GM21515 (cell line): ENCODE results near the gene ARSH.
"Not testable (repeated sequence)": the region's sequence is repeated elsewhere in the genome, so short reads cannot be mapped to it uniquely, and the experiment has no call there.

Experiments
- ATAC-seq: cut with Tn5 transposase; IDR thresholded peaks from one replicate; pipeline ENCODE4 v1.9.1; 2021; ENCODE audit not compliant: unreplicated experiment

ARSH gene

DNA sequence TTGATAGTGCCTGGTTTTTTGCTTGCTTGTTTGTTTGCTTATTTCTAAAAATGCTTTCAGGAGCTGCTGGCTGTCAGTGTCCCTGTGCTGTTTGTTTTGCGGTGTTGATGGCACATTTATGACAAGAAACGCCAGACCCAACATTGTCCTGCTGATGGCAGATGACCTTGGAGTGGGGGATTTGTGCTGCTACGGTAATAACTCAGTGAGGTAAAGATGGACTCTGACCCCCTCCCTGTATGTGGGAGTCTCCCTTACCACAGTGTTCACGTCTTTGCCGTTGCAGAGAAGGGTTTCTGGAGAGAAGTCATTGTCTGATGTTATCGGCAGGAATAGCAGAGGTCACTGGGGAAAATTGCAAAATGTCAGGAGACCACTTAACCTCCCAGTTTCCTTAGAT is at the start of gene ARSH:
TSS of gene ARSH (plus strand) at position 52 of the 400 bp plus-strand sequence. CDS start at position 119, 67 bp downstream.
- no peak for ATAC-seq

GRCh38 chrX:2958199-2958598 is 48.1 kb upstream of the ARSH start:
- ATAC-seq: no peak

DNA sequence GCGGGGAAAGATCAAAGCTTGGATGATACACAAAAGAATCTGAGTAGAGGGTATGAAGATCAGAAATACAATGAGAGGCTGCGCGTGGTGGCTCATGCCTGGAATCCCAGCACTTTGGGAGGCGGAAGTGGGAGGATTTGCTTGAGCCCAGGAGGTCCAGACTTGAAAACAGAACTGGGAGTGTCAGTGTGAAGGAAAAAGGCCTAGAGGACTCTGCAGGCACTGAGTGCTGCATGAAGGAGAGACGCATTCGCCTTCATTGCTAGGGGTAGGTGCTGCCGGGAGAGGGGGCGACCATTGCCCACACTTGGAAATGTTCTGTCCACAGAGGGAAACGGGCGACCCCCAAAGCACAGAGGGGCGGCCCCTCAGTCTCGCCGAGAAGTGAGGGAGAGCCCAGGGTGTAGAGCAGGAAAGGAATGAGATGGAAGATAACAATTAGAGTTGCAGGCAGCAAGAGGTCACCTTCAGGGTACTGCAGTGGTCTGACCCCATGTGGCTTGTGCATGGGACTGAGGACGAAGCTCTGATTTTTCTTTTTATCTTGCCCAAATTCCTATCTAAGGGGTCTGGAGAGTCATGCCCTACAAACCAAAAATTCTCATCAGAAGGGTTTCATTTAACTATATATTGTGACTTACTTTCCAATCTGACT is 45.4 kb upstream of the ARSH start:
- ATAC-seq: no peak

DNA sequence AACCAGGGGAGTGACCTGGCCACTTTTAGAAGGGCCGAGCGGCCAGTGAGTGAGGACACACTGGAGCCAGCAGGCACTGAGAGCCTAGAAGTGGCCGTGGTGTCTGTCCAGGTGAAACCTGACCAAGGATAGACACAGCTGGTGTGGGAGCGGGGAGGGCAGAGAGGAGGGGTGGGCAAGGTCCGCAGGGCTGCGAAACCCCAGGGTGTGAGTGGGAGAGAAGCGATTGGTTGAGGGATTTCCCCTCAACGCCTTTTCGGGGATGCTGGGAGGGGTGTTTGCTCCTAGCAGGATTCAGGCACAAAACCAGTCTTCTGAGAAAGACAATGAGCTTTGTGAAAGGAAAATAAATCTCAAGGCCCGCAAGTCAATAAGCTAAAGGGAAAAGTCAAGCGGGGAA is 44.0 kb upstream of the ARSH start:
- ATAC-seq: no peak

DNA sequence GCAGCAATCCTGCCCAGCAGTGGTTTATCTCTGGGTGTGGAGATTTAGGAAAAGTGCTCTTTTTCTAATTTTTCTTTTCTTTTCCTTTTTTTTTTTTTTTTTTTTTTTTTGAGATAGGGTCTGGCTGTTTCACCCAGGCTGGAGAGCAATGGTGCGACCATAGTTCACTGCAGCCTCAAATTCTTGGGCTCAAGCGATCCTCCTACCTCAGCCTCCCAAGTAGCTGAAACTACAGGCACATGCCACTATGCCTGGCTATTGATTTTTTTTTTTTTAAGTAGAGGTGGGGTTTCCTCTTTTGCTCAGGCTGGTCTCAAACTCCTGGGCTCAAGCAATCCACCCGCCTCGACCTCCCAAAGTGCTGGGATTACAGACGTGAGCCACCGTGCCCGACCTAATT is 42.9 kb upstream of the ARSH start:
- not testable (repeated sequence) for ATAC-seq

DNA sequence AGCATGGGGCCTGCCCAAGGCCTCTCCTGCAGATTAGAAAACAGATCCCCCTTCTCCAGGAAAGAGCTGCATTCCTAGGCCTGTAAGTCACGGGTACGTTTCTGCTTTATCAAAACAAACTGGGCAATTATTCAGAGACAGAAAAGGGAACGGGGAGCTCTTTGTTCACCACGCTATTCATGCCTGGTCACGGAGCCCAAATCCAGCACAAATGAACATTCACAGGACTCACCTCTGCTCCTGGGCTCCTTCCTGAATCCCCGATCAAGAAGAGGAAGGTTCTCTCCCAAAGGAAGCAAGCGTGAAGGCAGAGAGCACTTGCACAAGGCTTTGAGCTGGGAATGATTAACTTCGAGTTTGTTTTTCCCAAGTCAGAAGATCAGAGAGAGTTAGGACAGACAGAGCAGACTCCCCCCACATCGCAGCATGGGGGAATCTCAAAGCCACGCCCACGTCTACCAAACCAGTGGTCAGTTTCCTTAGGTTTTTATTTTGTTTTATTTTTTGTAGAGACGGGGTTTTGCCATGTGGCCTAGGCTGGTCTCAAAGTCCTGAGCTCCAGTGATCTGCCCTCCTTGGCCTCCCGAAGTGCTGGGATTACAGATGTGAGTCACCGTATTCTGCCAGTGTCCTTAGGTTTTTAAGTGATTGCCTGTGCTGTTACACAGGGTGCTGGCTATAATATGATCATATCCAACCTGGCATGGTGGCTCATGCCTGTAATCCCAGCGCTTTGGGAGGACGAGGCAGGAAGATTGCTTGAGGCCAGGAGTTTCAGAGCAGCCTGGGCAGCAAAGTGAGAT is 42.2 kb upstream of the ARSH start:
- ATAC-seq: not testable (repeated sequence)

DNA sequence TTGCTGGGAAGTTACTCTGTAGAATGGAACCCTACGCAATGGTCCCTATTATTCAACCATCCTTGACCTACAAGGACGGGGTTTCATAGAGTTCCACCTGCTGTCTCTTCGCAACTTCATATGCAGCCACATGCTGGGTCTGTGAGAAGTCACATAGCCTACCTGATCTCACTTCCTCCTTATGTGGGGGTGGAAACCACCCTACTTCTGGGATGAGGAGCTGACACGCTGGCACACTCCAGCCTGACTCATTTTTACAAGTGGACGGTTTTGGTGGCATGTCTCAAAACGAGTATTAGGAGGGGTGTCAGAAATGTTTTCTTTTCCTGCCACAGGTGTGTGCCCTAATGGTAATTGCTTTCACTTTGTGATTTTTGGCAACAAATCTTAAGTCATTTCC is 40.4 kb upstream of the ARSH start:
- no peak for ATAC-seq

- ATAC-seq: no peak
These were observed 39.3 kb upstream of the ARSH start for GRCh38 chrX:2967012-2967411.

- no peak for ATAC-seq
These were observed 38.8 kb upstream of the ARSH start for GRCh38 chrX:2967584-2967983.

DNA sequence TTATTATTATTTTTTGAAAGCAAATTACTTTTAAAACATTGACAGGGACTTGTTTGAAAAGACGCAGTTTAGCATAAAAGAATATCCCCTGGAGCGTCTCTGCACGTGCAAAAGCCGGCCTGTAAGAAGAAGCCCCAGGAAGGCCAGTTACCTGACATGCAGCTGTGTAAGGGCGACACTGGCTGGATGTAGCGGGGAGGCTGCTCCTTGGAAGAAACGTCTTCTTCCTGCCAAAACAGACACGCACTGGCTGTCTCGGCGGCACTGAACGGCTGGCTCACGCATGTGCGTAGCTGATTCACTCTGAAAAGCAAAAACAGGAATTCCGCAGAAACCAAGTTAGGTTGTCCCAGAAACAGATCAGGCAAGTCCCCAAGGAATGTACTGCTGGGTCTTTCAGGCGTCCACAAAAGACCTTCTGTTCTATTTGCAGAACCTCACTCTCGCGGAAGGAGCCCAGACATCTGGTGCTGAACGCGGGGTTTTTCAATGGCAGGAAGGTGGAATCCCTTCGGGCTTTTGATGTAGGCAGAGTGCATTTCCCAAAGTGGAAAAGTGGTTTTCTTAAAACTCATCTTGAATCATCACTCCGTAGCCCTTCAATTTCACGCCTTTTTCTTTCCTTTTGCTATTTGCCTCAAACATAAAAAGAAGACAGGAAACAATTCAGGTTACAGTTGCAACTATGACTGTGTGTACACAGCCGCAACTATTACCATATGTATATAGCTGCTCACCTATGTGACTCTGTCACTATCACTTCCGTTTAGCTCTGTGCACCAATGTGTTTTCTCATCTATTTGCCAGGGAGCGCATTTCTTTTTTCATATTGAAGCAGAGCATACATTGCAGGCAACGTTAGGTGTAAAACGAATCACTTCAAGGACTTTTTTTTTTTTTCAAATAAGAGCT is 38.1 kb upstream of the ARSH start:
- ATAC-seq: no peak

- no peak for ATAC-seq
These were observed 37.3 kb upstream of the ARSH start for GRCh38 chrX:2969021-2969420.

DNA sequence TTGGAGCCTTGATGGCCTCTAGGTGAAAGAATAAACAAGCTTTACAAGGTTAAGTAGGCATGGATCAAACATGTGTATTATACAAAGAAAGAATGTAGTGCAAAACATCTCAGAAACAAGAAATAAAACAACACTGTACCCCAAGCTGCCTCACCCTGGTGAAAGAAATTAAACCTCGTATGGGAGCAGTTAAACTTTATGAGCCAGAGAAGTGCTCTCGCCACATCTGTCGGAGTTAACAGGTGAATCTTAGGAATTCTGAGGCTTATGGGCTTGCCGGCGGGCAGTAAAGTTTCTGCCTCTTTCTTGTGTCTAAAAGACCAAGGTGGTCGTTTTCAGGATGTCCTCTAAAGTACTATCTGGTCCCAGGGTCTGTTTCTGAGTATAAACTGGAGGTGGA is 34.0 kb upstream of the ARSH start:
- ATAC-seq: no peak

DNA sequence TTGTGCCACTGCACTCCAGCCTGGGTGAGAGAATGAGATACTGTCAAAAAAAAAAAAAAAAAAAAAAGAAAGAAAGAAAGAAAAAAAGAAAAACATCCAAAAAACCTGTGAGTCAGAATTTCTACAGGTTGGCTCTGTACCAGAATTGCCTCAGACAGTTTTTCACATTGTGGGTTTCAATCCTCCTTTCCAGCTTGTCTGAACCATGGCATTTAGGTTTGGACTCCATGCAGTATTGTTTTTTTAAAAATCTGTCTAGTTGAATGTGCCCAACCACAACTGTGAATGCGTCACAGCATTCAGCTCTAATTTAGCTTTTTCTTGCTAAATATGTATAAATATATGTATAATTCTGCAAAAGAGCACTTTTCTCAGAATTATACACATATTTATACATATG is 31.4 kb upstream of the ARSH start:
- ATAC-seq: no peak

GRCh38 chrX:2978639-2979038 is 27.7 kb upstream of the ARSH start:
- not testable (repeated sequence) for ATAC-seq

- ATAC-seq: no peak
These were observed 22.0 kb upstream of the ARSH start for GRCh38 chrX:2984342-2984741.

- ATAC-seq: no peak
These were observed 16.8 kb upstream of the ARSH start for GRCh38 chrX:2989565-2989964.

DNA sequence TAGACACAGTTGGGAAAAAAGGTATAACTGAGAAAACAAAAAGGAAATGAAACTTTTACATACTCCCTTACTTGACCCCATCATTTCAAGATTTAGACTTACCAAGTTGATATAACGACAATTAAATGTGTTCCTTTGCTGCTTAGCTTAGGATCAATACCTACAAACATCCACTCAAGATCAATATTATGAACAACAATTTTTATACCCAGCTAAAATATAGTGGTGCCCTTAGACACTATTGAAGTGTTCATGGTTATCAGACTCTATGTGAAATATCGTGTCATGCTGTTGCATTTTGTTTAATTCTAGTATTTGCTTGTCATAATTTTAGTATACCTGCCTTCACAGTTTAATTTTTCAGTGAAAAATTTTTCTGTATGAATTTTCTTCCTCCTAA is 4.2 kb downstream of the ARSH start:
- ATAC-seq: no peak

DNA sequence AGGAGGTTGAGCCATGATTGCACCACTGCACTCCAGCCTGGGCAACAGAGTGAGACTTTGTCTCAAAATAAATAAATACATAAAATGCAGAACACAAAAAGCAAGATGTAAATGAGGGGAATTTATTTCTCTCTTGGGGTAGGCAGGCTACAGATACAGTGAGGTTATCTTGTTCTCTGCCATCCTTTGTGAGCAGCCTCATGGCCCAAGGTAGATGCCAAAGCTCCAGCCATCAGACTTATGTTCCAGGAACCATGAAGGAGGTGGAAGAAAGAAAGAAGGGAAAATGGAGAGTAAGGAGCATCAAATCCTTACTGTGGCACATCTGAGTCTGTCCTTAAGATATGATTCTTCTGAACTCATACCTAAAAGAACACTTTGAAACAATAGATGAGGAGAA is 11.1 kb downstream of the ARSH start:
- no peak for ATAC-seq

DNA sequence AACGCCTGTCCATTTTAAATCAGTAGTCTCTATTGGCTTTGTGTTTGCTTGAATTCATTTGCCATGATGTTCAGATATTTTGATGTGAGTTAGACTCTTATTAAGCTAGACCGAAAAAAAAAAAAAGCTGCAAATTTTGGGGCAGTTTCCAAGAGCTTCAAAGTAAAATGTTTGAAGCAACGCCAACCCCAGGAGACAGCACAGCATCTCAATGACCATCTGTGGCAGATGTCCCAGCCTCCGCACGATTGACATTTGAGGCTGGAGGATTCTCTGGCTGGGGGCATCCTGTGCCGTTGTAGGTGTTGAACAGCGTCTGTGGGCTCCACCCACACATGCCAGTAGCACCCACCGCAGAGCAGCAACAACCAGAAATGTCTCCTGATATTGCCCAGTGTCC is 17.8 kb downstream of the ARSH start:
- no peak for ATAC-seq

DNA sequence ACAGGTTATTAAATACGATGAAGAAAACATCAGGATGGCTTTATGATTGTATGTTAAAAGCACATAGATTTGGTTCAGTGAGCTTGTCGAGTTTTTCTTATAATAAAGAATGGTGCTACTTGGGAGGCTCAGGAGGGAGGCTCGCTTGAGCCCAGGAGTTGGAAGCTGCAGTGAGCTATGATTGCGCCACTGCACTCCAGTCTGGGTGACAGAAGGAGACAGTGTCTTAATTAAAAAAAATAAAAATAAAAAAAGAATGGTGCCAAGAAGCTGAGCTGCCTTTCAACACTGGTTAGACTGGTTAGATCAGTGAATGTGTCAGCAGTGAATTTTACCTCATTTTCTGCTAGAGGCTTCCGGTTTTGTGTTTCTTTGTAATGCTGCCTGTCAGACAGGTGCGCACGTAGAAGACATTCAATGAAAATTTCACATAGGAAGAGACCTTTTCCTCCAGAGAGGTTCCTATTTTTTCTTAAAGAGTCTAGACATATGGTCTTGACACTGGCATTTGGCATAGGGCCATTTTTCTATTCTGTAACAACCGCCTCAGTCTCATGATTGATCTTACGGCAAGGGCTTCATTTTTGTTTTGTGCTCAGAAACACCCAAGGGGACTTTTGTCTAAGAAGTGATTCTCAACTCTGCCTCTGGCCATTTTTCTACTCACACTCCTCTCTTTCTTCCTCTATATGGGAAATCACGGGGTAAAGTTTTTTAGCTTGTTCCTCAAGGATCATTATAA is 19.9 kb downstream of the ARSH start:
- ATAC-seq: no peak

DNA sequence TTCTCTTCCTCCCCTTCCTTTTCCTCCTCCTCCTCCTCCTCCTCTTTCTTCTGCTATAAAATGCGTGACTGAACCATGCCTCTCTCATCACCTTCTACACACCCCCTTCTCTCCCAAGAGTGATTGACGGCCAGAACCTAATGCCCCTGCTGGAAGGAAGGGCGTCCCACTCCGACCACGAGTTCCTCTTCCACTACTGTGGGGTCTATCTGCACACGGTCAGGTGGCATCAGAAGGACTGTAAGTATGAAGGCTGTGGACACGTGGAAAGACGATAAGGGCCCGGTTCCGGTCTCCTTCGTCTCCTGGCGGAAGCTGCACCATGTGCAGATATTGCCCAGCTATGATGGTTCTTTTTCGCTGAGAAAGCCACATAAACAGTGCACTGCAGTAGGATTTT is 22.8 kb downstream of the ARSH start:
- no peak for ATAC-seq
